Lung (tissue), 12 donors: ENCODE data around the gene RIN2. TPM values are rescaled to one million over a fixed set of nuclear protein-coding genes. Genes with fewer than 3 reads are reported as not detected.

Source experiments
- ATAC-seq: fragments of 200-7000 bp; cut with Tn5 transposase; one replicate; pipeline ENCODE4 v1.9.1; 2020; ENCODE audit warnings: moderate number of reproducible peaks; ENCODE audit not compliant: insufficient read depth, low FRiP score
- DNase-seq, 3 donors: peaks; one replicate each; pipeline ENCODE4 v3.0.0-alpha.2; 2013 to 2017
- H3K27ac ChIP-seq, 2 donors: one replicate each; pipeline ENCODE4 v1.5.1; 2013; ENCODE audit warnings: mild to moderate bottlenecking in 2 of 2, moderate library complexity in 2 of 2, control low read depth in 1 of 2, inconsistent platforms in 1 of 2, low read depth in 1 of 2, low read length in 1 of 2
- H3K27me3 ChIP-seq, 3 donors: one replicate each; pipeline ENCODE4 v1.5.1; 2013; ENCODE audit warnings: low read length in 2 of 3; ENCODE audit not compliant: control insufficient read depth in 3 of 3, insufficient read depth in 3 of 3
- H3K36me3 ChIP-seq, 4 donors: one replicate each; pipeline ENCODE4 v1.5.1; 2013; ENCODE audit warnings: low read length in 4 of 4, mild to moderate bottlenecking in 1 of 4, moderate library complexity in 1 of 4; ENCODE audit not compliant: control insufficient read depth in 4 of 4, insufficient read depth in 4 of 4
- H3K4me1 ChIP-seq, 5 donors: one replicate each; pipeline ENCODE4 v1.5.1; 2013; ENCODE audit warnings: low read length in 5 of 5, mild to moderate bottlenecking in 2 of 5, moderate library complexity in 1 of 5; ENCODE audit not compliant: control insufficient read depth in 5 of 5, insufficient read depth in 5 of 5
- H3K4me3 ChIP-seq: one replicate; pipeline ENCODE4 v1.5.1; 2013; ENCODE audit warnings: mild to moderate bottlenecking, control low read depth, moderate library complexity
- H3K9ac ChIP-seq, 2 donors: one replicate each; pipeline ENCODE4 v1.5.1; 2013; ENCODE audit warnings: low read length in 2 of 2, control low read depth in 1 of 2; ENCODE audit not compliant: insufficient read depth in 1 of 2
- H3K9me3 ChIP-seq, 4 donors: one replicate each; pipeline ENCODE4 v1.5.1; 2013; ENCODE audit warnings: low read length in 3 of 4, mild to moderate bottlenecking in 1 of 4, moderate library complexity in 1 of 4; ENCODE audit not compliant: control insufficient read depth in 4 of 4, insufficient read depth in 3 of 4
- CTCF ChIP-seq: IDR thresholded peaks from 2 replicates; pipeline ENCODE4 v1.5.1; 2012; ENCODE audit warnings: mild to moderate bottlenecking; ENCODE audit errors: control extremely low read depth, extremely low read depth
- WGBS, 2 donors: extraction: QIAGEN DNeasy Blood & Tissue Kit; methylation state at CpG; one replicate each; pipeline ENCODE4 v1.1.7; 2013; 5-methylcytosine and 5-hydroxymethylcytosine counted together
- polyA plus RNA-seq, 2 donors: library from polyadenylated mRNA; stranded (reverse); fragments of 200-250 nt; gene quantifications; one replicate each; pipeline ENCODE4 v1.2.1, GENCODE V29; 2013
- total RNA-seq, 2 donors: library from RNA; depleted of rRNA in 1 of 2; stranded (reverse); fragments of >200 nt in 1 of 2; gene quantifications; one replicate each; pipeline ENCODE4 v1.2.1, GENCODE V29; 2014 to 2021
- donor health status: control.
- donor health status: control.
- donor health status: Bipolar disorder and iron deficiency.
- donor health status: healthy.
- donor health status: DM: yes; HTN: yes; CAD: no.

Gene RIN2
- total and polyA plus RNA-seq, 4 donors = 13.7 to 93.3 (median 64.7) TPM

GRCh38 chr20:19742974-19743639 is 15.0 kb upstream of the RIN2 start:
- ATAC-seq = no peak
- DNase-seq = no peak
- TF ChIP-seq CTCF = no peak

GRCh38 chr20:19743640-19743995 is 14.4 kb upstream of the RIN2 start:
- H3K4me1 ChIP-seq = no peaks in the 10 kb centered on the region
- WGBS, 2 donors = 8 to 11% methylated on average over 1 of the region's 1 CpG

More at GRCh38 chr20:19742974-19743639, 15.0 kb upstream of the RIN2 start:
- WGBS, 2 donors = 59 to 73% methylated on average over 9 of the region's 9 CpGs
- H3K27me3 ChIP-seq = no peaks in the 10 kb centered on the region
- H3K9me3 ChIP-seq = peaks cover 0 to 2% (median 0%) of the 10 kb centered on the region in 4 donors
- no peak overlapping the region for H3K9ac ChIP-seq
- H3K27ac ChIP-seq = no peak overlapping the region
- no peaks in the 10 kb centered on the region for H3K36me3 ChIP-seq
- no peak overlapping the region for H3K4me3 ChIP-seq
- H3K4me1 ChIP-seq = no peaks in the 10 kb centered on the region

GRCh38 chr20:19745106-19745505 is 13.0 kb upstream of the RIN2 start:
- 95 to 100% methylated on average over 3 of the region's 3 CpGs for WGBS, 2 donors
- no peak for ATAC-seq

More at GRCh38 chr20:19743640-19743995, 14.4 kb upstream of the RIN2 start:
- Histone ChIP-seq H3K27ac (no peak overlapping the region), H3K9me3 (peaks cover 0 to 2% (median 0%) of the 10 kb centered on the region in 4 donors), H3K27me3 (no peaks in the 10 kb centered on the region), H3K4me3 (no peak overlapping the region), H3K9ac (no peak overlapping the region), H3K36me3 (no peaks in the 10 kb centered on the region)
- no peak for ATAC-seq
- DNase-seq = no peak
- TF ChIP-seq CTCF = no peak

More at GRCh38 chr20:19745106-19745505, 13.0 kb upstream of the RIN2 start:
- no peak for TF ChIP-seq CTCF
- Histone ChIP-seq H3K9ac (no peak overlapping the region), H3K36me3 (no peaks in the 10 kb centered on the region), H3K4me3 (no peak overlapping the region), H3K27me3 (no peaks in the 10 kb centered on the region), H3K9me3 (peaks cover 0 to 2% (median 0%) of the 10 kb centered on the region in 4 donors), H3K27ac (no peak overlapping the region), H3K4me1 (peaks cover 0 to 6% (median 0%) of the 10 kb centered on the region in 5 donors)
- DNase-seq = no peak
